ENCODE results near the gene PRTFDC1. TPM values are rescaled to one million over a fixed set of nuclear protein-coding genes. Genes with fewer than 3 reads are reported as not detected.
"Not testable (repeated sequence)": the region's sequence is repeated elsewhere in the genome, so short reads cannot be mapped to it uniquely, and the experiment has no call there.

Gene PRTFDC1
- total RNA-seq, 1 donor from 2014 or later = 1.0 TPM

GRCh38 chr10:24849501-24850299 lies 102.7 kb downstream of the PRTFDC1 start:
- intact Hi-C loops (cut with micrococcal nuclease) = no loop called here

GRCh38 chr10:24849051-24849450 lies 103.4 kb downstream of the PRTFDC1 start:
- intact Hi-C loops (cut with micrococcal nuclease) = no loop called here

- intact Hi-C loops (cut with micrococcal nuclease) = no loop called here
Observed at GRCh38 chr10:24848195-24848594, 104.2 kb downstream of the PRTFDC1 start.

DNA sequence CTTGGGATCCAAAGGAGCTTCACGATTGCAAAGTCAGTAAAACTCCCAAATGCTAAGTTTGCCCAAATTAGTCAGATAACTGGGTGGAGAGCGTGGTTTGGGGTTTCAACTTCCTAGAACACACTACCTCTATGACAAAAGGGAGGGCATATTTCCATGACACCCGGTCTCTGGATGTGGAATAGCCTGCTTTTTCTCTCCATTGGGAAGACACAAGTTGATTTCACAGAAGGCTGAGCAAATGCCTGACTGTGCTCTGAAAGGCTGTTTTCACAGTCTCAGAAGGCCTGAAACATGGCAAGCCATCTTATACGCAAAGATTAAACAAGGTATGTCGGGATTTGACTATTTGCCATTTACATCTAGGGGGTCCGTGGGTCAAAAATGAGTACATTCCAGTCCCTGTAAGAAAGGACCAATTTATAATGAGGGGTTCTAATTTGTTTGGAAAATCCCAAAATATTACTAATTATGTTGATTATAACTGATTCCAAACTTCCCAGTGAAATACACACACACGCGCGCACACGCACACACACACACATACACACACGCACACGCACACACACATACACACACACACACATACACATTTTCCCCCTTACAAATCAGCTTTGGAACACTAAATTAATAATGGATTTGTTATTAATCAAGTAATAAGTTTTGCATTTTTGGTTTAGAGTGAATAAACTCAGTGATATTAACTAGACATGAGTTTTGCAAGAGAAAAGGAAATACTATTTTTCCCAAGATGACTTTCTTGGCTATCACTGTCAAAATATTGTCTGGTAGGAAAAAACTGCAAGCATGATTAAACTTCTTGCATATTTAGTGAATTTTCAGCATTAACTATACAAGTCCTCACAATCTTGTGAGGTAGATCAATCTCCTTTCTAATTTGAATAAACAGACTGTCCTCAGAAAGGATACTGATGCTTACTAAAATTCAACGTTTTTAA lies 105.0 kb downstream of the PRTFDC1 start:
- intact Hi-C loops (cut with micrococcal nuclease) = no loop called here

- intact Hi-C loops (cut with micrococcal nuclease) = no loop called here
Observed at GRCh38 chr10:24844742-24845141, 107.7 kb downstream of the PRTFDC1 start.

GRCh38 chr10:24843256-24843655 lies 109.2 kb downstream of the PRTFDC1 start:
- intact Hi-C loops (cut with micrococcal nuclease) = no loop called here

DNA sequence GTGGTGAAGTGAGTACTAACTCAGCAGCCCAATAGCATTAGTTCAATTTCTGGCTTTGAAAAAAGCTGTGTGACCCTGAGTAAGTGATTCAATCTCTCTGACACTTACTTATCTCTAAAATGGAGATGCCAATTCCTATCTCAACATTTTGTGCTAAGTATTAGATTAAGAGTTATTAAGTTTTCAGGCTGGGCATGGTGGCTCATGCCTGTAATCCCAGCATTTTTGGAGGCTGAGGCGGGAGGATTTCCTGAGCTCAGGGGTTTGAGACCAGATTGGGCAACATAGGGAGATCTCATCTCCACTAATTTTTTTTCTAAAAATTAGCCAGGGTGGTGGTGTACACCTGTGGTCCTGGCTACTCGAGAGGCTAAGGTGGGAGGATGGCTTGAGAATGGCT lies 109.5 kb downstream of the PRTFDC1 start:
- intact Hi-C loops (cut with micrococcal nuclease) = no loop called here

DNA sequence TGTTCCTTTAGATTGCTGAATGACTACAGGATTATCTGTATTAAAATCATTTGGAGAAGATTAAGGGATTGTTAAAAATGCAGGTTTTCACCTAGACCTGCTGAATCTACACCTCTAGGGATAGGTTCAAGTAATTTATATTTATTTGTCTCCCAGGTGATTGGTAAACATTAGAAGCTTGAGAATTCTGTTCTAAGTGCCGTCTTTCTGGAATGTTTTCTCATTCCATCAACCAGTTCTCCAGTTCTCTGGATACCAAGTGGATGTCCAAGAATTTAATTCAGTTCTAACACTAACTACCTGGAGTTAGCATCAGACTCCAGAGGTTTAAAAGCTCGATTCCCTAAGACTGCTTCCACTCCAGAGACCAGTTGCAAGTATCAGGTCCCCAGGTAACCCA lies 110.9 kb downstream of the PRTFDC1 start:
- intact Hi-C loops (cut with micrococcal nuclease) = no loop called here

DNA sequence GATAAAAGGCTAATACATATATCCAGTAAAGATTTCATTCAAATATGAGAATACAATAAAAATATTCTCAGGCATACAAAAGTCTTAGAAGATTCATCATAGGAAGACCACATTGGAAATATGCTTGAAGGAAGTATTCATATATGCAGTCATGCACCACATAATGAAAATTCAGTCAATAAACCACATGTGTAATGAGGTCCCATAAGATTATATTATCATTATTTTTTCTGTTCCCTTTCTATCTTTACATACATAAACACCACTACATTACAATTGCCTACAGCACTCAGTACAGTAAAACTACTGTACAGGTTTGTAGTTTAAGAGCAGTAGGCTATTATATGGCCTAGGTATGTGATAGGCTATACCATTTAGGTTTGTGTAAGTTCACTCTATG lies 111.6 kb downstream of the PRTFDC1 start:
- intact Hi-C loops (cut with micrococcal nuclease) = no loop called here

GRCh38 chr10:24837781-24838180 lies 114.6 kb downstream of the PRTFDC1 start:
- intact Hi-C loops (cut with micrococcal nuclease) = not testable (repeated sequence)

- intact Hi-C loops (cut with micrococcal nuclease) = no loop called here
Observed at GRCh38 chr10:24834869-24835268, 117.5 kb downstream of the PRTFDC1 start.

- intact Hi-C loops (cut with micrococcal nuclease) = loop anchor here (5.0 to 10.0 kb wide), 2 partner anchors 104 to 181 kb away; partner anchors contain the start of gene ARHGAP21
Observed at GRCh38 chr10:24826009-24826408, 126.4 kb downstream of the PRTFDC1 start.

DNA sequence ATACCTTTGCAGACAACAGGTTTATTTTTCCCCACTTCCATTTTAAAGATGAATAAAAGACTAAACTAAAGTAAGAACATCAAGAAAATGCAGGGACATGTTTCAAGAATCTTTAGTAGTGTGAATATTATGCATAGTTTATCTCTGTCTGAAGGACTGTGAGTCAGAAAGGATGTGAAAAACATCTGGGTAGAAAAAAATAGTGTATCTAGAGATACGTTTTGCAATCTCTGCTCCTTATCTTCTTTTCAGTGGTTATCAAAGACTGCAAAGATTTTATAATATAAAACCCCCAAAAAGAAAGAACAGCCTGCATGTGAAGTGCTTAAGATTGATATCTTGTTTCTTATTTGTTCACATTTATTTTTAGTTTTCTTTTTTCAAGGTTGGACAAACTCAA lies 126.9 kb downstream of the PRTFDC1 start:
- intact Hi-C loops (cut with micrococcal nuclease) = loop anchor here (2.0 to 10.0 kb wide), 3 partner anchors 61 to 181 kb away; partner anchors contain the start of gene ARHGAP21

- intact Hi-C loops (cut with micrococcal nuclease) = loop anchor here (2.0 to 10.0 kb wide), 3 partner anchors 62 to 180 kb away; partner anchors contain the start of gene PRTFDC1
Observed at GRCh38 chr10:24824536-24824935, 127.9 kb downstream of the PRTFDC1 start.

DNA sequence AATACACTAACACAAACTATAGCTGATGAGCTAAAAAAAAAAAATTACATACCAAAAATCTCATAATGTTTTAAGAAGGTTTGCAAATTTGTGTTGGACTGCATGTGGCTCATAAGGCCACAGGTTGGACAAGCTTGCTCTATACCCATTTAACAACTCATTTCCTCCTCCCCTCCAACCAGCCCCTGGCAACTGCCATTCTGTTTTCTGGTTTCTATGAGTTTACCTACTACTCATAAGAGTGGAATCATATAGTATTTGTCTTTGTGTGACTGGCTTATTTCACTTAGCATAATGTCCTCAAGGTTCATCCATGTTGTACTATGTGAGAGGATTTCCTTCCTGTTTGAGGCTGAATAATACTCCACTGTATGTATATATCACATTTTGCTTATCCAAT lies 128.3 kb downstream of the PRTFDC1 start:
- intact Hi-C loops (cut with micrococcal nuclease) = loop anchor here (2.0 to 10.0 kb wide), 3 partner anchors 63 to 179 kb away; partner anchors contain the start of gene PRTFDC1

- intact Hi-C loops (cut with micrococcal nuclease) = loop anchor here (5.0 to 10.0 kb wide), 2 partner anchors 130 to 178 kb away; partner anchors contain the start of gene PRTFDC1
Observed at GRCh38 chr10:24822590-24822989, 129.8 kb downstream of the PRTFDC1 start.

DNA sequence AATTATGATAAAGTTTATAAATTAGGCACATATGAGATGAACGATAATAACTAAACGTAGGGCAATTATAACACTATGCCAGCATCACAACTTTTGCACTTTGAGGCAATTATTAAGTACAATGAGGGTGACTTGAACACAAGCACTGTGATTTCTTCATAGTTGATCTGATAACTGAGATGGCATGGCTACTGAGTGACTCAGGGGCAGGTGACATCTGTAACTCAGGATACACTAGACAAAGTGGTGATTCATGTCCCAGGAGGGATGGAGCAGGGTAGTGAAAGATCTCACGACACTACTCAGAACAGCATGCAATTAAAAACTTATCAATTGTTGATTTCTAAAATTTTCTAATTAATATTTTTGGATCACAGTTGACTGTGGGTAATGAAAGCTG lies 130.4 kb downstream of the PRTFDC1 start:
- intact Hi-C loops (cut with micrococcal nuclease) = loop anchor here (2.0 to 10.0 kb wide), 3 partner anchors 21 to 177 kb away; partner anchors contain the start of gene PRTFDC1

- intact Hi-C loops (cut with micrococcal nuclease) = no loop called here
Observed at GRCh38 chr10:24816868-24817396, 135.5 kb downstream of the PRTFDC1 start.

DNA sequence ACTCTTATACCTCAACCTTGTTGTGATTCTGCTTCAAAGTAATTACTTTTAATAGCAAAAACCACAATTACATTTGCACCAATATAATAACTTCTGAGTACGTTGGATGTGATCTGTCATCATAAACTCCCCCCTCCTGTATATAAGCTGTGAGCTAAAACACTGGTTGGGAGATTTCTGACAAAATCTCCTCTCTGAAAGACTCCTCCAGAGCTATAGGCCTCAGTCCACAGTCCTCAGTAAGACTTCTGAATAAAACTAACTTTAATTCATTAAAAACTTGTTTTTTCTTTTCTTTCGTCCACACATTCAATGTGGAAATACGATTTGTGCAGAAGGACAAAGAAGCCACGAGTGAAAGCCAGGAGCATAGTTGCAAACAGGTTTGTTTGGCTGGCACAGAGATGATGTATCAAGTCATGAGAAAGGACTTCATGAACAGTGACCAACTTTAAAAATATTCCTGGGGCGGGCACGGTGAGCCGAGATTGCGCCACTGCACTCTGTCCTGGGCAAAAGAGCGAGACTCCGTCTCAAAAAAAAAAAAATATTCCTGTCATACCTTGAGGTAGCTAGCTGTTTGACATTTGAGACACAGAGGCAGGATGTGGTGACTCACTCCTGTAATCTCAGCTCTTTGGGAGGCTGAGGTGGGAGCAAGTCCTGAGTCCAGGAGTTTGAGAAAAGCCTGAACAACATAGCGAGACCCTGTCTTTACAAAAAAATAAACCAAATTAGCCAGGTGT lies 137.7 kb downstream of the PRTFDC1 start:
- intact Hi-C loops (cut with micrococcal nuclease) = no loop called here

- intact Hi-C loops (cut with micrococcal nuclease) = no loop called here
Observed at GRCh38 chr10:24813856-24814255, 138.6 kb downstream of the PRTFDC1 start.

DNA sequence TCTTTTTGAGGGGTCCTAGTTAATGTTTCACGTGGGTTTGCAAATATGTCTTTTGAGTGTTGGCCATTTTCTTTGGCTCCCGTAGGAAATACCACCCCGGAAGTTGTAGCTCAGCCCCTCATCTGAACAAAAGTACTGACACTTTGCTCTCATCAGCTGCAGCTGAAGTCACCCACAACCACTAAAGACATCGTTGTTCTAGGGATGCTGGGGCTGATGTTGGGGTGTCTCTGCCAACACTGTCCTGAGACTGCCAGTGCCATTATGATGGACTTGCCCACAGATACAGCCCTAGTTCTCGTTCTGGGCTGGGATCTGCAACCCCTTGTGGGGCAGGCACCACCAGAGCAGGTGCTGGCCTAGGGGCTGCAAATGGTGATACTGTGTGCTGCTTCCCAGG lies 146.1 kb downstream of the PRTFDC1 start:
- intact Hi-C loops (cut with micrococcal nuclease) = no loop called here

Measured in T-helper 1 cell treated with Interleukin-12 subunit alpha and Interleukin-12 subunit beta and Interleukin-4 antibody, amounts not matched to agents 30 ng/mL and 1 ng/mL, for 36 hours (primary cell).